Ramos (cell line): Measurements from ENCODE around the gene MR1.

ENCODE experiments used
- in situ Hi-C: fragments of 300-500 bp; cut with MboI; formaldehyde crosslinking; loops from one replicate; pipeline ENCODE4 v1.14.3; 2022; ENCODE audit warnings: low sequenced_read_pairs; ENCODE audit not compliant: unreplicated experiment

MR1 gene

GRCh38 chr1:181089017-181089675 lies 55.4 kb downstream of the MR1 start:
- in situ Hi-C loops, result no loop called here

GRCh38 chr1:181089676-181090544 lies 56.1 kb downstream of the MR1 start:
- in situ Hi-C loops, result no loop called here

GRCh38 chr1:181090641-181091126 lies 56.9 kb downstream of the MR1 start:
- in situ Hi-C loops, result no loop called here

- in situ Hi-C loops, result no loop called here
Observed at GRCh38 chr1:181091309-181092040, 57.7 kb downstream of the MR1 start.

- in situ Hi-C loops, result no loop called here
Observed at GRCh38 chr1:181092056-181092455, 58.3 kb downstream of the MR1 start.

GRCh38 chr1:181092883-181093458 lies 59.2 kb downstream of the MR1 start:
- in situ Hi-C loops, result no loop called here

GRCh38 chr1:181094416-181095212 lies 60.8 kb downstream of the MR1 start:
- in situ Hi-C loops, result no loop called here

- in situ Hi-C loops, result no loop called here
Observed at GRCh38 chr1:181095260-181095659, 61.5 kb downstream of the MR1 start.

GRCh38 chr1:181095763-181096184 lies 62.0 kb downstream of the MR1 start:
- in situ Hi-C loops, result no loop called here

- in situ Hi-C loops, result no loop called here
Observed at GRCh38 chr1:181097242-181097641, 63.5 kb downstream of the MR1 start.

- in situ Hi-C loops, result no loop called here
Observed at GRCh38 chr1:181099152-181100014, 65.6 kb downstream of the MR1 start.

GRCh38 chr1:181100015-181100905 lies 66.5 kb downstream of the MR1 start:
- in situ Hi-C loops, result no loop called here

GRCh38 chr1:181100934-181101333 lies 67.2 kb downstream of the MR1 start:
- in situ Hi-C loops, result no loop called here

GRCh38 chr1:181101581-181102226 lies 67.9 kb downstream of the MR1 start:
- in situ Hi-C loops, result no loop called here

GRCh38 chr1:181102841-181103240 lies 69.1 kb downstream of the MR1 start:
- in situ Hi-C loops, result no loop called here

GRCh38 chr1:181103399-181103798 lies 69.6 kb downstream of the MR1 start:
- in situ Hi-C loops, result no loop called here

GRCh38 chr1:181104042-181104789 lies 70.4 kb downstream of the MR1 start:
- in situ Hi-C loops, result no loop called here
